Effector CD4-positive, alpha-beta T cell (primary cell): ENCODE data around the gene KIF20A. TPM values are rescaled to one million over a fixed set of nuclear protein-coding genes. Genes with fewer than 3 reads are reported as not detected.
"Not testable (repeated sequence)": the region's sequence is repeated elsewhere in the genome, so short reads cannot be mapped to it uniquely, and the experiment has no call there.

Experiments used
- DNase-seq: peaks from one replicate; pipeline ENCODE4 v3.0.0-alpha.2; 2020
- total RNA-seq: gene quantifications from one replicate; lab custom pipeline; 2026; lab: John Stamatoyannopoulos, UW

Gene KIF20A
- not detected for total RNA-seq

- peak; percentile 88 for DNase-seq
These were observed at the start of gene KIF20A, which contains the start of gene BRD8 for GRCh38 chr5:138178516-138179276. TSS of gene KIF20A (plus strand) at chr5:138179112. CDS start at chr5:138179681, 569 bp downstream. TSS of gene BRD8 (minus strand) at chr5:138178630. CDS start at chr5:138178614, 16 bp downstream.

GRCh38 chr5:138129347-138129746 is 49.6 kb upstream of the KIF20A start:
- DNase-seq, result no peak

GRCh38 chr5:138132543-138132942 is 46.4 kb upstream of the KIF20A start:
- no peak for DNase-seq

GRCh38 chr5:138138949-138139780 is 39.7 kb upstream of the KIF20A start, which contains the start of gene NME5:
TSS of gene NME5 (minus strand) at chr5:138139428. CDS start at chr5:138138780, 648 bp downstream.
- no peak for DNase-seq

GRCh38 chr5:138139781-138140090 is 39.2 kb upstream of the KIF20A start:
- DNase-seq, result no peak

- no peak for DNase-seq
These were observed 38.6 kb upstream of the KIF20A start for GRCh38 chr5:138140268-138140667.

GRCh38 chr5:138141734-138142133 is 37.2 kb upstream of the KIF20A start:
- no peak for DNase-seq

- DNase-seq, result not testable (repeated sequence)
These were observed 35.3 kb upstream of the KIF20A start for GRCh38 chr5:138143578-138143977.

GRCh38 chr5:138148811-138149210 is 30.1 kb upstream of the KIF20A start:
- DNase-seq, result no peak

- no peak for DNase-seq
These were observed 29.4 kb upstream of the KIF20A start for GRCh38 chr5:138149530-138149929.

- DNase-seq, result not testable (repeated sequence)
These were observed 22.9 kb upstream of the KIF20A start for GRCh38 chr5:138155977-138156376.

- no peak for DNase-seq
These were observed 21.3 kb upstream of the KIF20A start for GRCh38 chr5:138157626-138158025.

- DNase-seq, result no peak
These were observed 19.2 kb upstream of the KIF20A start for GRCh38 chr5:138159666-138160065.

- DNase-seq, result no peak
These were observed 18.2 kb upstream of the KIF20A start for GRCh38 chr5:138160706-138161105.

- no peak for DNase-seq
These were observed 15.2 kb upstream of the KIF20A start for GRCh38 chr5:138163721-138164120.

GRCh38 chr5:138169124-138169523 is 9.8 kb upstream of the KIF20A start:
- DNase-seq, result no peak

- no peak for DNase-seq
These were observed 8.6 kb upstream of the KIF20A start for GRCh38 chr5:138170299-138170698.

- DNase-seq, result no peak
These were observed 884 bp upstream of the KIF20A start for GRCh38 chr5:138177941-138178515.

- DNase-seq, result no peak
These were observed 455 bp downstream of the KIF20A start for GRCh38 chr5:138179277-138179857.

- DNase-seq, result no peak
These were observed 1.4 kb downstream of the KIF20A start for GRCh38 chr5:138180183-138180782.

- no peak for DNase-seq
These were observed 1.9 kb downstream of the KIF20A start for GRCh38 chr5:138180841-138181240.

- DNase-seq, result no peak
These were observed 3.9 kb downstream of the KIF20A start for GRCh38 chr5:138182808-138183207.

GRCh38 chr5:138186002-138186447 is 7.1 kb downstream of the KIF20A start:
- no peak for DNase-seq
